Fibroblast of peridontal ligament (primary cell): ENCODE data around the gene CLDN25.
"Not testable (repeated sequence)": the region's sequence is repeated elsewhere in the genome, so short reads cannot be mapped to it uniquely, and the experiment has no call there.

Experiments
- DNase-seq: peaks from one replicate; pipeline ENCODE4 v3.0.0-alpha.2; 2010; ENCODE audit errors: extremely low read depth

The CLDN25 gene

DNA sequence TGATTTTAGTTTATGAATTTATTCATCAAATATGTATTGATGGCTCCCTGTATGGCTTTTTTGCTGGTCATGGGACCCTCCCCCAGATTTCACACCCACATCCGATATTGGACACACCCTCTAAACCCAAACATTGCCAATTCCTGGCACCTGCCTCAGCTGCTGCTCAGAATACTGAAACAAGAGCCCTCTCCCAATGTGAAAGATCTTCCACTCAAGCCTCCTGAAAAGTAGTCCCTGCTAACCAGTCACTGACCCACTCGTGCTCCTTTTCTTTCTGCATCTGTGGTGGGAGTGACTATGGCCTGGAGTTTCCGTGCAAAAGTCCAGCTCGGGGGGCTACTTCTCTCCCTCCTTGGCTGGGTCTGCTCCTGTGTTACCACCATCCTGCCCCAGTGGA, at the start of gene CLDN25:
CLDN25 (plus strand) TSS at position 301 of the 400 bp plus-strand sequence; CDS start at position 301, 0 bp downstream.
- DNase-seq, result no peak

GRCh38 chr11:113730887-113731726, 48.5 kb upstream of the CLDN25 start:
- peak; percentile 84 for DNase-seq

- DNase-seq, result no peak
These were observed 47.5 kb upstream of the CLDN25 start for GRCh38 chr11:113732092-113732491.

DNA sequence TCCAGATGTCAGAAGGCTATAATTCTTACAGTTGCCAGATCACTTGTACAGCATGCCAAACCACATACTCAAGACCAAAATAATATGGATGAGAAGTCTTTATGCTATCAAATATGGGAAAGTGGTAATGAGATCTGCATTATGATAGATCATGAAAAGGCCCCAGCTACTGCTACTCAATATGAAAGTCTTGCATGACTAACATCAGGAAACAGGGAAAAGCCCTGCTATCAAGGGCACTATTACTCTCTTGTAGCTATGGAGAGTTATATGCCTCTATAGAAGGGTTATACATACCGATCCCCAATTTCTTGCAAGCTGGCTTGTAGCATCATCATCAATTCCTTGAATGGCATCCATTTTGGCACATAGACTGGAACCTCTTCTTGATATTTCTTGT, 43.3 kb upstream of the CLDN25 start:
- peak; percentile 18 for DNase-seq

- no peak for DNase-seq
These were observed 26.7 kb upstream of the CLDN25 start for GRCh38 chr11:113752932-113753331.

DNA sequence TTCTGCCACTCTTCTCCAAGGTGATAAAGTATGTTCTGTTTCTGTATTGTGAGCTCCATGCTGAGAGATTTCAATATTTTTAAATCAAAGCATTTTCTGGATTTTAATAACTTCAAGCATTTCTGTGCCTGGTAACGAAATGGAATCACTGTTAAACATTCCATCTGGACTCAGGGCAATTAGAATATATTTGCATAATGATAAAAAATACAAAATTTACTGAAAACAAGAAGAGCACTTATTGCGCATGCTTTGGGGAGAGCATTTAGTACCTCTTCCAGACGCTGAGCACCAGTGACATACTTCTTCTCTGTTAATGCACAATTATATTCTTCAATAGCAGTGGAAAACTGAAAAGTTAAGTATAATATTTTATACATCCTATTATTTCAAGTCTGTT, 19.4 kb upstream of the CLDN25 start:
- DNase-seq, result no peak

DNA sequence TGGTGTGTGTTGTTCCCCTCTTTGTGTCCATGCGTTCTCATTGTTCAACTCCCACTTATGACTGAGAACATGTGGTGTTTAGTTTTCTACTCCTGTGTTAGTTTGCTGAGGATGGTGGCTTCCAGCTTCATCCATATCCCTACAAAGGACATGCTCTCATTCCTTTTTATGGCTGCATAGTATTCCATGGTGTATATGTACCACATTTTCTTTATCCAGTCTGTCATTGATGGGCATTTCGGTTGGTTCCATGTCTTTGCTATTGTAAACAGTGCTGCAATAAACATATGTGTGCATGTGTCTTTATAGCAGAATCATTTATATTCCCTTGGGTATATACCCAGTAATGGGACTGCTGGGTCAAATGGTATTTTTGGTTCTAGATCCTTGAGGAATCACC, 16.6 kb upstream of the CLDN25 start:
- not testable (repeated sequence) for DNase-seq

- DNase-seq, result no peak
These were observed 14.9 kb upstream of the CLDN25 start for GRCh38 chr11:113764527-113765219.

DNA sequence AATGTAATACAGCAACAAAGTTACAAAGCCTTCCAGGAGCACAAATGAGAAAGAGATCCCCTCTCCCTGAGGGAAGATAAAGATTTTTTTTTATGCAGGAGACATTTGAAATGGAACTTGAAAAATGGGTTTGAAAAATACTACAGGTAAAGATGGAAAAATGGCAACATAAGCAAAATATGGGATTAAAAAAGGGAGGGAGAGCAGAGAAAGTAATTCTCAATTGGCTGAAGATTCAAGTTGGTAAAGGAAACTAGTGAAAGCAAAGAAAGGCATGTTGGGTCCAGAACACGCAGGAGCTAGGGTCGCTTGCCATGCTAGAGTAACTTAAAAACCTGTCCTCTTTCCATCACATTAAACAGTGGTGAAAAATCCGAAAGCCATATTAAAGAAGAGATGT, 7.6 kb upstream of the CLDN25 start:
- no peak for DNase-seq

DNA sequence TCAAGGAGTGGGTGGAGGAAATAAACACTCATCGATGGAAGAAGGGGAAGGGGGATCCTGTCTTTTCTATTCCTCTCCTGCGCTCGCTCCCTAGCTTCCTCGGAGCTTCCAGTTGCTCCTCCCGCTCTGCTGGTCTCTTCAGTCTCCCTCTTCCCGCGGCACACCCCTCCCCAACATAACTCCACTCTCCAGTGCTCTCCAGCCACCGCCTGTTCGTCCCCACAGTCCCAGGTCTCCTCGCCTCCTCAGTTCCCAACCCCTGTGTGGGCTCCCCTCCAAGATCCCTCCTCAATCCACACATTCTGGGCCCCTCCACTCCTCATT, 6.5 kb upstream of the CLDN25 start:
- no peak for DNase-seq

DNA sequence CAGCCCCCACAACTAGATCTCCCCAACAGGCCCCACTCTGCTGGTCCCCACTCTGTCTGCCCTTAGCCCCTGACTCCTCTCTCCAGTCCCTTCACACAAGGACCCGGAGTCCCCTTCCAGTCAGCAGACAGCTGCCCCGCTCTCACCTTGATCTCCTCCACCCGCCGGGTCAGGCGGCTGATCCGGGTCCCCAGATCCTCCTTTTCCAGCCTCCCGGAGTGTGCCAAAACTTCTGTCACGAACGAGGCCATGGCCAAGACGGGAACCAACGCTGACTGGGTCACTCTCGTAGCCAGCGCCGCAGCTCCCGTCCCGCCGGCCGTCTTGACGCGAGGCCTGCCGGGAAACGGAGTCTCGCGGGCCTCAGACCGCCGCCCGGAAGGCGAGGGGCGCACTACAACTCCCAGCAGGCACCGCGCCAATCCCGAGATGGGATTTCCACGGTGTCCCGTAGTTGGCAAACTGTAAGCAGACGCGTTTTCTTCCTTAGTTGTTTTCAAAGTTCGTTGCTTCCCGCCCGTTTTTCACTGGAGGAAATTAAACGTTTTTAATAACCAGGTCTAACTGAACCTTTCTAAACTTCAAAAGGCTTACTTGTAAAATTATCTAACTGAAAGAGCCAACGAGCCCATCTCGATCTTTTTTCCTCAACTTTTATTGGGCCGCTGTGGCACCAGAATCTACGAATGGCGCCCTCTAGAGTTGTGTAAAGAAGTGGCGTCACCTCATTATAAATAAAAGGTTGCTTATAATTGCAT, 6.0 kb upstream of the CLDN25 start, which contains the start of gene ZW10:
ZW10 (minus strand) TSS at position 277 of the 758 bp plus-strand sequence; CDS start at position 251, 26 bp downstream.
- DNase-seq, result peak; percentile 97

GRCh38 chr11:113774174-113774503, 5.5 kb upstream of the CLDN25 start:
- DNase-seq, result no peak

DNA sequence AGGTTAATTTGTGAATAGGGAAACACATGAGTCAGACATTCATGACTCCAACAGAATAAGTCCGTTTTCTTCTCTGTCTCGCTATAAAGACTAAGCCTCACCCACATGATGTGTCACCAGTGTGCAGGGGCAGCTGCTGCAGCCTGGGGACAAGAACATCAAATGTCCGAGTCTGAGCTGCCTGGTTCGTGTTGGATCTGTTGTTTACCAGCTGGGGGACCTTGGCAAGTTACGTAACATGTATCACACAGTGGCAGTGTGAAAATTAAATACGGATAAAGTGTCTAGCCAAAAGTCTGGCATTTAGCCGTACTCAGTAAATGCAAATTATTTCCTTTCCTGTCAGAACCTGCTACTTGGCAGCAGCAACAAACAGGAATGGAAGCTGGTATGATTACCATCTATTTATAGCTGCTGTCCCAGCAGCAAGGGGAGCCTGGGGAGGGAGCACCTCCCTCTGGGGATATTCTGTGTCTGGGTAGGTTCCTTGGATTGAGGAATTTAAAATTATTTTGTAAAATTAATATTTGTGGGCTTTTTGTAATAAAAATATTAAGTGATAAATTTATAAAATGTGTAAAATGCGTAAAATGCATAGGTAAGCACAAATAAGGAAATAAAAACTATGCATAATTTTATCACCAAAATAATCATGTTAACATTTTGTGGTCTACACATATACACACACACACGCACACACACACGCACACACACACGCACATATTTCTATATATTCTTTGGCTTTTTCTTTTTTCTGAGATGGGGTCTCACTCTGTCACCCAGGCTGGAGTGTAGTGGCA, 1.3 kb upstream of the CLDN25 start:
- peak; percentile 8 for DNase-seq

GRCh38 chr11:113781682-113782081, 2.1 kb downstream of the CLDN25 start:
- no peak for DNase-seq

GRCh38 chr11:113782134-113782533, 2.5 kb downstream of the CLDN25 start:
- DNase-seq, result no peak

DNA sequence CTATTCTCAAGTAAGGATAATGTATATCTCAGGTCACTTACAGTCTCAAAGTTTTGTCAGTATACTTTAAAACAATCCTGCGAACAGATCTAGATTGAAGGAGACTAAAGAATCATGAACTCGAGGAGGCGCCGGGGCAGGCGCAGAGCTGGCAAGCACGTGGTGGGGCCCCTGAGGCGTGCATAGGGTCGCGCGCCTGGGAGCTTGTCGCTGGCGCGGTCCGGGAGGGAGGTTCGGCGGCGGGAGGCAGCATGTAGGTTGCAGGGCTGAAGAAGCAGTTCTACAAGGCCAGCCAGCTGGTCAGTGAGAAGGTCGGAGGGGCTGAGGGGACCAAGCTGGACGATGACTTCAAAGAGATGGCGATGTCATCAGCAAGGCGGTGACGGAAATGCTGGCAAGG, 9.4 kb downstream of the CLDN25 start:
- DNase-seq, result not testable (repeated sequence)

DNA sequence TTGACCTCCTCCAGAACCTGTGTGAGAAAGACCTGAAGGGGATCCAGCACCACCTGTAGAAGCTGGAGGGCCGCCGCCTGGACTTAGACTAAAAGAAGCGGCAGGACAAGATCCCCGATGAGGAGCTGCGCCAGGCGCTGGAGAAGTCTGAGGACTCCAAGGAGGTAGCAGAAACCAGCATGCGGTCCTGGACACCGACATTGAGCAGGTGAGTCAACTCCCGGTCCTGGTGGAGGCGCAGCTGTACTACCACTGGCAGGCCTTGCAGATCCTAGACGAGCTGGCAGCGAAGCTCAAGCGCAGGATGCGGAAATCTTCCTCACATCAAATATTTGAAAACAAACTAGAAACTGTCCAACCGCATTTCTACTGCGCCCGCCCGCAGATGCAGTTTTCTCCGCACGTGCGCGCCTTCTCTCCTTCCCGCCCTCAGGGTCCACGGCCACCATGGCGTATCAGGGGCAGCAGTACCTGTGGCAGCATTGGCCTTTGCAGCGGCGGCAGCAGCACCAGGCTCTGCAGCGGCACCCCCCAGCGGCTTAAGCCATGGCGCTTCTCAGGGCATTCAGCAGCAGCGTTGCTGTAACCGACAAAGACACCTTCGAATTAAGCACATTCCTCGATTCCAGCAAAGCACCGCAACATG, 10.2 kb downstream of the CLDN25 start:
- no peak for DNase-seq

DNA sequence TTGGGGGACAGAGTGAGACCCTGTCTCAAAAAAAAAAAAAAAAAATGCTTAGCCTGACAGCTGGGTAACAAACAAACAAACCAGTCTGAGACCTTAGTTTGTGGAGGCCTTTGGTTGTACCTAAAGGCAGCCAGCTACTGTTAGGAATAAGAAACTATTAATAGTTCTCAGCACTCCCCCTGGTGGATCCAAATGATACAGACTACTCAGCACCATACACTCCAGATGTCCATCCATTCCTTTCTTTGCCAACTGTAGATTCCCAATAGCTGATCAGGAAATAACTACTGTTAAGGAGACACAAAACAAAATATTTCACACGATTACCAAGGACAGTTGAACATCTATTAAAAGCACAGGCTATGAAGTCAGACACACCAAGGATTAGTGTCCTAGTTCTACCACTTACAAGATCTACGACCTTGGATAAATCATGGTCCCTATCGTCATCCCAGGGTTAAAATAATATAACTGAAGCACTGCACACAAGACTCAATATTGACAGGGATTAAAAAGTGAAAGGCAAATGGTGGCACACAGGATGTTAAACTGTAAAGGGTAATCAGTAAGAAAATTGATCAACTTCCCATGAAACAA, 17.2 kb downstream of the CLDN25 start:
- DNase-seq, result peak; percentile 59

DNA sequence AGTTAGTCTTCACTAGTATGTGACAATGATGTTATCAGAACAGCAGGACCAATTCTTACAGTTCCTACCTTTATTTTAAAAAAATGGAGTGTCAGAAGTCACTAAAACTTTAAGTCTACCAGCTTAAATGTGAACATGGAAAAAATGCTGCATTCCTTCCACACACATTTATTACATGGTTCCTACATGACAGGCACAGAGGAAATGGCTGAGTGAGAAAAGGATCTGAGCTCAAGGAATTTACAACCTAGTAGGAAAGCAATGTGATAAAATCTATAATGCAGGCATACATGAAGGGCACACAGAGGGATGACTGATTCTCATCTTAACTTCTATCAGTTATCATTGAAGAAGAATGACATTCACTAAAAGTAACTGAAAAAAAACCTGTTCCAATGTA, 23.0 kb downstream of the CLDN25 start:
- no peak for DNase-seq

- no peak for DNase-seq
These were observed 26.0 kb downstream of the CLDN25 start for GRCh38 chr11:113805640-113806039.

DNA sequence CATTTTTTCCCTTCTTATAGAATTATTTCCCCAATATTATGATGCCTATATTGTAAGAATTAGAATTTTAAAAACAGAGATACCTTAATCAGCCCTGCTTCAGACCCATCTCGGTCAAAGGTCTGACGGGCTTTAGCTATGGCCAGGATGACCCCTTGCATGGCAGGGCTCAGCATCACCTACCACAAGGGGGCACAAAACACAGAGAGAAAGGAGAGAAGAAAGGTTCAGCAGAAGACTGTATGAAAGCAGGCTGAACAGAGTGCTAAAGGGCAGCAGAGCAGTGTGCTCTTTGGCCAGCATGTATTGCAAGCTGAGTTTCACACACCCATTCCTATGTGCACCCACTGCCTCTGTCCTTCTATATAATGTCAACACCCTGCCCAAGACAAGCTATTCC, 26.8 kb downstream of the CLDN25 start:
- DNase-seq, result peak; percentile 5
